Femur (tissue), 1 donor: ENCODE results near the gene AKAP7.
"Not testable (repeated sequence)": the region's sequence is repeated elsewhere in the genome, so short reads cannot be mapped to it uniquely, and the experiment has no call there.

Experiments
- DNase-seq: peaks from one replicate; pipeline ENCODE4 v3.0.0-alpha.2; 2017

The AKAP7 gene

DNA sequence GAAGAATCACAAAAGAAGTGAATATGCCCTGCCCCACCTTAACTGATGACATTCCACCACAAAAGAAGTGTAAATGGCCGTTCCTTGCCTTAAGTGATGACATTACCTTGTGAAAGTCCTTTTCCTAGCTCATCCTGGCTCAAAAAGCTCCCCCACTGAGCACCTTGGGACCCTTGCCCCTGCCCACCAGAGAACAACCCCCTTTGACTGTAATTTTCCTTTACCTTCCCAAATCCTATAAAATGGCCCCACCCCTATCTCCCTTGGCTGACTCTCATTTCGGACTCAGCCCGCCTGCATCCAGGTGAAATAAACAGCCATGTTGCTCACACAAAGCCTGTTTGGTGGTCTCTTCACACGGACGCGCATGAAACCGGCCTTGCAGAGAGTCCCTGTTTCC, 165.6 kb downstream of the AKAP7 start:
- DNase-seq = not testable (repeated sequence)

DNA sequence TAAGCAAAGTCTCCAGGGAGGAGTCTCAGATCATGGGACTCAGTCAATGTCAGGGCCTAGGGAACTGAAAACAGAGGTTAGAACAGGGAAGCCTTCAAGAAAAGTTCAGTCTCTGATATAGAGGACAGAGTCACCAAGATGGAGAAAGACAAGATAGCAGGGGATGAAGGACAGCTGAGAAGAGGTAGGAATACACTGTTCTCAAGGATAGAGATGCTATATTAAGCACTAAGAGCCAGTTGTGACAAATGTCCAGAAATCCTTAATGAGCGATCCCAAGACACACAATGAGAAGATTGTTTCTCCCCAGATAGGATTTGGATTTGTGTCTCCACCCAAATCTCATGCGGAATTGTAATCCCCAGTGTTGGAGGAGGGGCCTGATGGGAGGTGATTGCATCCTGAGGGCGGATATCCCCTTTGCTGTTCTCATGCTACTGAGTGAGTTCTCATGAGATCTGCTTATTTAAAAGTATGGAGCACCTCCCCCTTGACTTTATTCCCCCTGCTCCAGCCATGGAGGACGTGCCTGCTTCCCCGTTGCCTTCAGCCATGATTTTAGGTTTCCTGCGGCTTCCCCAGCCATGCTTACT, 168.2 kb downstream of the AKAP7 start:
- DNase-seq = no peak

- DNase-seq = no peak
Measured at GRCh38 chr6:131305037-131305850, 170.0 kb downstream of the AKAP7 start.

GRCh38 chr6:131309437-131309836, 174.2 kb downstream of the AKAP7 start:
- DNase-seq = no peak

DNA sequence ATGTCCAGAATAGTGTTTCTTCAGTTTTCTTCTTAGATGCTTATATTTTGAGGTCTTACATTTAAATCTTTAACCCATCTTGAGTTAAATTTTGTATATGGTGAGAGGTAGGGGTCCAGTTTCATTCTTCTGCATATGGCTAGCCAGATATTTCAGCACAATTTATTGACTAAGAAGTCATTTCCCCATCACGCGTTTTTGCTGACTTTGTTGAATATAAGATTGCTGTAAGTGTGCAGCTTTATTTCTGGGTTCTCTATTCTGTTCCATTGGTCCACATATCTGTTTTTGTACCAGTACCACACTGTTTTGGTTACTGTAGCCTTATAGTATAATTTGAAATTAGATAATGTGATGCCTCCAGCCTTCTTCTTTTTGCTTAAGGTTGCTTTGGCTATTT, 179.6 kb downstream of the AKAP7 start:
- no peak for DNase-seq

GRCh38 chr6:131316654-131317053, 181.4 kb downstream of the AKAP7 start:
- no peak for DNase-seq

DNA sequence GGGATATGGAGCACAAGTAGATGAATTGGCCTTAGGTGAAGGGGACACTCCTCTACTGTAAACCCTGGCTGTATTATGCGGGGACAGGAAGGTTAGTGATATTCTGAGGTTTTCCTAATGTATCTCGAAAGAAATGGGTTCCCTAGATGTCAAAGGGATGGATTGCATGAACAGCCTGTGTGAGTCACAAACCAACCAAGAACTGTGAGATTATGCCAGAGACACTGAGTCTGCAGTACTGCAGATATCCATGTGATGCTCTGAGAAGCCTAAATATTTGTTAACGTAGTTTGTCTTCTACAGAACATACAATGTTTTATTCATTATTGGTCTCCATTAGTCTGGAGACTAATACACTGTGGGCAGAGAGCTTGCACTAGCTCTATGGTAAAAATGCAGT, 182.2 kb downstream of the AKAP7 start:
- DNase-seq = no peak

GRCh38 chr6:131321589-131321988, 186.3 kb downstream of the AKAP7 start:
- DNase-seq = no peak

GRCh38 chr6:131322125-131322524, 186.9 kb downstream of the AKAP7 start:
- DNase-seq = no peak

DNA sequence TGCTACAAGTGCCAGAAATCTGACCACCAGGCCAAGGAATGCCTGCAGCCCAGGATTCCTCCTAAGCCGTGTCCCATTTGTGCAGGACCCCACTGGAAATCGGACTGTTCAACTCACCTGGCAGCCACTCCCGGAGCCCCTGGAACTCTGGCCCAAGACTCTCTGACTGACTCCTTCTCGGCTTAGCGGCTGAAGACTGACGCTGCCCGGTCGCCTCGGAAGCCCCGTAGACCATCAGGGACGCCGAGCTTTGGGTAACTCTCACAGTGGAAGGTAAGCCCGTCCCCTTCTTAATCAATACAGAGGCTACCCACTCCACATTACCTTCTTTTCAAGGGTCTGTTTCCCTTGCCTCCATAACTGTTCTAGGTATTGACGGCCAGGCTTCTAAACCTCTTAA, 190.4 kb downstream of the AKAP7 start:
- DNase-seq = not testable (repeated sequence)

GRCh38 chr6:131328727-131329126, 193.5 kb downstream of the AKAP7 start:
- DNase-seq = not testable (repeated sequence)

DNA sequence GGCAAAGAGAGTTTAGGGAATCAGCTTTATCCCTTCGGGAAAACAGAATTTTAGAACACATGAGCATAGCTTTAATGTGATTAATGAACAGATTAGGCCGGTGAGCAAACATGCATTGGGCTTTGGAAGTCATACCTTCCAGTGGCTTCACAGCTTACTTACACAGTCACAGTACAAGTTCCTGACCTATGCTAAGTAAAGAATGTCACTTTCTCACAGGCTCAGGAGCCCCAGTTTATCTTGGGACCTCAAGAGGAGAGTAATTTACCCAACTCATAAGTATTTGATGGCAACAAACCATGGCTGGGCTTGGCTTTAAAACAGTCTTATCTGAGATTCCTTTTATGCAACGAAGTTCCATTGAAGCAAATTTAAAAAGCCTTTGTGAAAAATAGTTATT, 195.9 kb downstream of the AKAP7 start:
- no peak for DNase-seq

DNA sequence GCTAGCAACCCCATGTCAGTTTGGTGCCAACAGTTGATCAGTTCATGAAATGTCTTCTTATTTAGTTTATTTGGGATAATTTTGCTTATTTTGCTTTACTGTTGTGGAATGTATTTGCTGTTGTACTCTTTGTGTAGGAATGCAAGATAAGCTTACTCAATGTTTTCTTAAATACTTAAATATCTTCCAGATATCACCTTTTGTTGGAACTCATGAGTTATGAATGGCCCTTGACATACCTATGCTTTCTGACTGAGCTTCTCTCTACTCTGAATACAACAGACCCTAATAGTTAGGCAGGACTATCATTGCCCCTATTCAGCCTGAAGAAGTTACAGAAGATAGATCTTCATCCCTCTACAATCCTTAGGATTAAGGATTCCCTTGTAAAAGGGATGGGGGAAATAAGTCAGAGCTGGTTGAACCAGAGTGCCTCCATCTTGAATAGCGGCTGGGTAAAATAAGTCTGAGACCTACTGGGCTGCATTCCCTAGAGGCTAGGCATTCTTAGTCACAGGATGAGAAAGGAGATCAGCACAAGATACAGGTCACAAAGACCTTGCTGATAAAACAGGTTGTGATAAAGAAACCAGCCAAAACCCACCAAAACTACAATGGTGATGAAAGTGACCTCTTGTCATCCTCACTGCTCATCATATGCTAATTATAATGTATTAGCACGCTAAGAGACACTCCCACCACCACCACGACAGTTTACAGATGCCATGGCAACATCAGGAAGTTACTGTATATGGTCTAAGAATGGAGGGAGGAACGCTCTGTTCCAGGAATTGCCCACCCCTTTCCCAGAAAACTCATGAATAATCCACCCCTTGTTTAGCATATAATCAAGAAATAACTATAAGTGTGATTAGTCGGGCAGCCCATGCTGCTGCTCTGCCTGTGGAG, 196.9 kb downstream of the AKAP7 start:
- no peak for DNase-seq
